Measurements from ENCODE around the gene DERL2. TPM values are rescaled to one million over a fixed set of nuclear protein-coding genes. Genes with fewer than 3 reads are reported as not detected.

The DERL2 gene
- polyA plus RNA-seq, 1 donor from 2014 or later = 64.4 TPM

DNA sequence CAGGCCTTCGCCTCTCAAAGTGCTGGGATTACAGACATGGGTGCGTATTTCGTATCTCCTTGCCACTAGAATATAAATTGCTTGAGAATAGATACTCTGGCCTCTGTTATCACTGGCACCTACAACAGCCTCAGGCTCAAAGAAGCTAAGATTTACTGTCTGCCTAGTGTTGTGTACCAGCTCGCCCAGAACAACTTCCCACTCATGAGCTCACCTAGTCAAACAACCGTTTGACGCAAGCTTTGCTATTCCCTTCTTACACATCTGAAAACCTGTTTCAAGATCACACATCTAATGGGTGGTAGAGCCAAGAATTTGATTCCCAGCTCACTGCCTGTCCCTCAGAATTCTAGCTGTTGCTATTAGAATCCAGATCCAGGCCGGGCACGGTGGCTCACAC is 24.8 kb upstream of the DERL2 start:
- no peak overlapping the region for H3K4me3 ChIP-seq (ENCODE audit: low read length)
- TF ChIP-seq POLR2AphosphoS5 (IDR thresholded peaks at IDR 0.05) (no peak), TAF1 (IDR thresholded peaks at IDR 0.05; ENCODE audit: low read depth) (no peak), MXI1 (conservative IDR thresholded peaks at IDR 0.05; ENCODE audit: poor library complexity, severe bottlenecking) (no peak), EP300 (conservative IDR thresholded peaks at IDR 0.05; ENCODE audit: poor library complexity, severe bottlenecking) (no peak), SMC3 (conservative IDR thresholded peaks at IDR 0.05; ENCODE audit: poor library complexity) (no peak), EZH2 (IDR thresholded peaks at IDR 0.05; ENCODE audit: borderline replicate concordance, insufficient read depth, low read length, poor library complexity, severe bottlenecking) (no peak), RAD21 (conservative IDR thresholded peaks at IDR 0.05) (no peak)
- TF ChIP-seq, protein P1, sequence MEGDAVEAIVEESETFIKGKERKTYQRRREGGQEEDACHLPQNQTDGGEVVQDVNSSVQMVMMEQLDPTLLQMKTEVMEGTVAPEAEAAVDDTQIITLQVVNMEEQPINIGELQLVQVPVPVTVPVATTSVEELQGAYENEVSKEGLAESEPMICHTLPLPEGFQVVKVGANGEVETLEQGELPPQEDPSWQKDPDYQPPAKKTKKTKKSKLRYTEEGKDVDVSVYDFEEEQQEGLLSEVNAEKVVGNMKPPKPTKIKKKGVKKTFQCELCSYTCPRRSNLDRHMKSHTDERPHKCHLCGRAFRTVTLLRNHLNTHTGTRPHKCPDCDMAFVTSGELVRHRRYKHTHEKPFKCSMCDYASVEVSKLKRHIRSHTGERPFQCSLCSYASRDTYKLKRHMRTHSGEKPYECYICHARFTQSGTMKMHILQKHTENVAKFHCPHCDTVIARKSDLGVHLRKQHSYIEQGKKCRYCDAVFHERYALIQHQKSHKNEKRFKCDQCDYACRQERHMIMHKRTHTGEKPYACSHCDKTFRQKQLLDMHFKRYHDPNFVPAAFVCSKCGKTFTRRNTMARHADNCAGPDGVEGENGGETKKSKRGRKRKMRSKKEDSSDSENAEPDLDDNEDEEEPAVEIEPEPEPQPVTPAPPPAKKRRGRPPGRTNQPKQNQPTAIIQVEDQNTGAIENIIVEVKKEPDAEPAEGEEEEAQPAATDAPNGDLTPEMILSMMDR (IDR thresholded peaks at IDR 0.05; ENCODE audit: poor library complexity, severe bottlenecking) = no peak
- TF ChIP-seq, protein P2, sequence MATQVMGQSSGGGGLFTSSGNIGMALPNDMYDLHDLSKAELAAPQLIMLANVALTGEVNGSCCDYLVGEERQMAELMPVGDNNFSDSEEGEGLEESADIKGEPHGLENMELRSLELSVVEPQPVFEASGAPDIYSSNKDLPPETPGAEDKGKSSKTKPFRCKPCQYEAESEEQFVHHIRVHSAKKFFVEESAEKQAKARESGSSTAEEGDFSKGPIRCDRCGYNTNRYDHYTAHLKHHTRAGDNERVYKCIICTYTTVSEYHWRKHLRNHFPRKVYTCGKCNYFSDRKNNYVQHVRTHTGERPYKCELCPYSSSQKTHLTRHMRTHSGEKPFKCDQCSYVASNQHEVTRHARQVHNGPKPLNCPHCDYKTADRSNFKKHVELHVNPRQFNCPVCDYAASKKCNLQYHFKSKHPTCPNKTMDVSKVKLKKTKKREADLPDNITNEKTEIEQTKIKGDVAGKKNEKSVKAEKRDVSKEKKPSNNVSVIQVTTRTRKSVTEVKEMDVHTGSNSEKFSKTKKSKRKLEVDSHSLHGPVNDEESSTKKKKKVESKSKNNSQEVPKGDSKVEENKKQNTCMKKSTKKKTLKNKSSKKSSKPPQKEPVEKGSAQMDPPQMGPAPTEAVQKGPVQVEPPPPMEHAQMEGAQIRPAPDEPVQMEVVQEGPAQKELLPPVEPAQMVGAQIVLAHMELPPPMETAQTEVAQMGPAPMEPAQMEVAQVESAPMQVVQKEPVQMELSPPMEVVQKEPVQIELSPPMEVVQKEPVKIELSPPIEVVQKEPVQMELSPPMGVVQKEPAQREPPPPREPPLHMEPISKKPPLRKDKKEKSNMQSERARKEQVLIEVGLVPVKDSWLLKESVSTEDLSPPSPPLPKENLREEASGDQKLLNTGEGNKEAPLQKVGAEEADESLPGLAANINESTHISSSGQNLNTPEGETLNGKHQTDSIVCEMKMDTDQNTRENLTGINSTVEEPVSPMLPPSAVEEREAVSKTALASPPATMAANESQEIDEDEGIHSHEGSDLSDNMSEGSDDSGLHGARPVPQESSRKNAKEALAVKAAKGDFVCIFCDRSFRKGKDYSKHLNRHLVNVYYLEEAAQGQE (IDR thresholded peaks at IDR 0.05; ENCODE audit: borderline replicate concordance) = no peak
- no peaks in the 10 kb centered on the region for H4K20me1 ChIP-seq (ENCODE audit: insufficient read depth)
- no peaks in the 10 kb centered on the region for H3K36me3 ChIP-seq (ENCODE audit: insufficient read depth, low read length)
- H3K27ac ChIP-seq (ENCODE audit: low read length) = no peak overlapping the region
- H2AFZ ChIP-seq (ENCODE audit: low read depth, low read length) = no peak overlapping the region
- H3F3A ChIP-seq (ENCODE audit: insufficient read depth, low read length, poor library complexity, severe bottlenecking) = no peaks in the 10 kb centered on the region
- no peaks in the 10 kb centered on the region for H3K27me3 ChIP-seq (ENCODE audit: insufficient read depth, low read depth, low read length)
- H3K9me2 ChIP-seq (ENCODE audit: insufficient read depth, low read length) = no peaks in the 10 kb centered on the region
- H3K4me2 ChIP-seq (ENCODE audit: low read length) = no peak overlapping the region
- no peaks in the 10 kb centered on the region for H3K9me3 ChIP-seq (ENCODE audit: low read length)
- no peaks in the 10 kb centered on the region for H3K79me2 ChIP-seq (replicated peaks; ENCODE audit: insufficient read depth, low read length)
- H3K9ac ChIP-seq (ENCODE audit: low read length) = no peak overlapping the region

DNA sequence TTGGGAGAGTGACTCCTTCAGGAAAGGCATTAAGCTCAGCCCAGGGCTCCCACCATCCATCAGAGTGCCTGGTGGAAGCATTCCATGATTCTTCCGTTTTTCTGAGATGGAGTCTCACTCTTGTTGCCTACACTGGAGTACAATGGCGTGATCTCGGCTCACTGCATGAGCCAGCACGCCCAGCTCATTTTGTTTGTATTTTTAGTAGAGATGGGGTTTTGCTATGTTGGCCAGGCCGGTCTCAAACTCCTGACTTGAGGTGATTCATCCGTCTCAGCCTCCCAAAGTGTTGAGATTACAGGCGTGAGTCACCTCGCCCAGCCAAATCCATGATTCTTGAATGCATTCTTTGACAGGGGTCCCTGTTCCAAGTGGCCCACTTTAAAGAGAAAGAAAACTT is 23.5 kb upstream of the DERL2 start:
- Histone ChIP-seq H3K27me3 (ENCODE audit: insufficient read depth, low read depth, low read length) (no peaks in the 10 kb centered on the region), H4K20me1 (ENCODE audit: insufficient read depth) (no peaks in the 10 kb centered on the region), H3K4me2 (ENCODE audit: low read length) (no peak overlapping the region), H3K9me3 (ENCODE audit: low read length) (no peaks in the 10 kb centered on the region), H3K4me3 (ENCODE audit: low read length) (peak overlapping the region; percentile 46), H3K27ac (ENCODE audit: low read length) (peak overlapping the region; percentile 91), H2AFZ (ENCODE audit: low read depth, low read length) (no peak overlapping the region), H3K9ac (ENCODE audit: low read length) (peak overlapping the region; percentile 53), H3K36me3 (ENCODE audit: insufficient read depth, low read length) (no peaks in the 10 kb centered on the region), H3K9me2 (ENCODE audit: insufficient read depth, low read length) (no peaks in the 10 kb centered on the region), H3K79me2 (replicated peaks; ENCODE audit: insufficient read depth, low read length) (no peaks in the 10 kb centered on the region), H3F3A (ENCODE audit: insufficient read depth, low read length, poor library complexity, severe bottlenecking) (no peaks in the 10 kb centered on the region)
- TF ChIP-seq SMC3 (conservative IDR thresholded peaks at IDR 0.05; ENCODE audit: poor library complexity) = no peak

DNA sequence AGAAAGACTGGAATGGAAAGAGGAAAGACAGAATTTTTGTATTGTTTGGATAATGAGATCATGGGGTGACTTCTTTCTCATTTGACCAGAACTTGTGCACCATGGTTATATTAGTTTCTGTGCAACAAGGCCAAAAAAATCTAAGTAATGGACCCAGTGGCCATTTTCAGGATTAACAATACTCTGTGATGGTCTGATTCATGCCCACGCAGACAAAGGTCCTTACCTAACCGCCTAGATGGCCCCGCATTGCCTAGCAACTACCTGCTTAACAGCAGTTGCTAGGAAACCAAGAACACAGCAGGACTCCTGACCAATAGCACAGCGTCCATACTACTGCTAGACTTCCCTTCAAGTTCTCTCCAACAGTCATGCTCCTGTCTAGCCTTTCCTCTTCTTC is 22.8 kb upstream of the DERL2 start:
- no peaks in the 10 kb centered on the region for H3F3A ChIP-seq (ENCODE audit: insufficient read depth, low read length, poor library complexity, severe bottlenecking)
- H3K9me3 ChIP-seq (ENCODE audit: low read length) = no peaks in the 10 kb centered on the region
- no peaks in the 10 kb centered on the region for H3K9me2 ChIP-seq (ENCODE audit: insufficient read depth, low read length)

More for the DNA sequence above, 22.8 kb upstream of the DERL2 start:
- Histone ChIP-seq H3K36me3 (ENCODE audit: insufficient read depth, low read length) (no peaks in the 10 kb centered on the region), H4K20me1 (ENCODE audit: insufficient read depth) (no peaks in the 10 kb centered on the region), H3K4me3 (ENCODE audit: low read length) (peak overlapping the region; percentile 46), H3K27ac (ENCODE audit: low read length) (peak overlapping the region; percentile 91), H2AFZ (ENCODE audit: low read depth, low read length) (no peak overlapping the region), H3K79me2 (replicated peaks; ENCODE audit: insufficient read depth, low read length) (no peaks in the 10 kb centered on the region), H3K27me3 (ENCODE audit: insufficient read depth, low read depth, low read length) (no peaks in the 10 kb centered on the region), H3K4me2 (ENCODE audit: low read length) (peak overlapping the region; percentile 50), H3K9ac (ENCODE audit: low read length) (peak overlapping the region; percentile 57)
- TF ChIP-seq, protein P2 (IDR thresholded peaks at IDR 0.05; ENCODE audit: borderline replicate concordance) = no peak
- TF ChIP-seq EP300 (conservative IDR thresholded peaks at IDR 0.05; ENCODE audit: poor library complexity, severe bottlenecking) (peak; percentile 68), TAF1 (IDR thresholded peaks at IDR 0.05; ENCODE audit: low read depth) (no peak), RAD21 (conservative IDR thresholded peaks at IDR 0.05) (no peak), MXI1 (conservative IDR thresholded peaks at IDR 0.05; ENCODE audit: poor library complexity, severe bottlenecking) (peak; percentile 50), POLR2AphosphoS5 (IDR thresholded peaks at IDR 0.05) (peak; percentile 50)
